A549 (cell line): ENCODE data around the gene SH3RF1. TPM values are rescaled to one million over a fixed set of nuclear protein-coding genes. Genes with fewer than 3 reads are reported as not detected.

Source experiments
- ATAC-seq, 2 experiments: fragments of 200-7000 bp in 1 of 2; fragments of >200 bp in 1 of 2; cut with Nextera tagmentation in 1 of 2; cut with Tn5 transposase in 1 of 2; 3 replicates each; pipeline versions ENCODE4 v1.8.0 to v1.9.1; 2018 to 2020; ENCODE audit warnings: mild to moderate bottlenecking in 1 of 2, moderate library complexity in 1 of 2
- CTCF ChIA-PET: fragments of 300-600 bp; sonication (Branson Sonifier 250); formaldehyde crosslinking; extraction: SDS; loops from one replicate; lab custom pipeline; 2021; ENCODE audit warnings: antibody characterized with exemption, inconsistent platforms; lab: Yijun Ruan, JAX
- POLR2A ChIA-PET: fragments of 350-600 bp; formaldehyde crosslinking; extraction: SDS; loops from one replicate; lab custom pipeline; 2021; ENCODE audit warnings: antibody characterized with exemption, inconsistent platforms; lab: Yijun Ruan, JAX
- DNase-seq, 2 experiments: peaks; one replicate each; pipeline versions ENCODE4 v3.0.0 to v3.0.0-alpha.2; 2011 to 2016; ENCODE audit warnings: low read depth in 1 of 2, low spot score in 1 of 2
- FAIRE-seq: peaks from 2 replicates; lab custom pipeline; 2011; peaks lifted over from hg19 to GRCh38; lab: Jason Lieb, UNC
- H3K27ac ChIP-seq, 2 experiments: fragments of >200 bp; sonication (Bioruptor Twin); formaldehyde crosslinking; 3 replicates each; pipeline ENCODE4 v1.5.1; 2016 to 2017
- H3K4me1 ChIP-seq: fragments of >200 bp; sonication (Bioruptor Twin); formaldehyde crosslinking; 3 replicates; pipeline ENCODE4 v1.6.1; 2016
- H3K4me2 ChIP-seq: fragments of >200 bp; sonication (Bioruptor Twin); formaldehyde crosslinking; 3 replicates; pipeline ENCODE4 v1.6.1; 2016
- H3K4me3 ChIP-seq: fragments of >200 bp; sonication (Bioruptor Twin); formaldehyde crosslinking; 3 replicates; pipeline ENCODE4 v1.5.1; 2016
- H3K9me3 ChIP-seq: fragments of >200 bp; sonication (Bioruptor Twin); formaldehyde crosslinking; 3 replicates; pipeline ENCODE4 v1.6.1; 2016
- ATOH8 ChIP-seq: fragments of 250-450 bp; sonication (Bioruptor Pico); IDR thresholded peaks from 2 replicates; pipeline ENCODE4 v1.5.0; 2020; ENCODE audit warnings: low read depth, mild to moderate bottlenecking, moderate library complexity
- BHLHE40 ChIP-seq: IDR thresholded peaks from 2 replicates; pipeline ENCODE4 v1.6.1; 2012; ENCODE audit warnings: low read depth, low read length, inconsistent platforms
- CBX2 ChIP-seq: fragments of 200-600 bp; sonication (generic); IDR thresholded peaks from 2 replicates; pipeline ENCODE4 v1.6.1; 2016; ENCODE audit warnings: low read depth, mild to moderate bottlenecking, borderline replicate concordance
- CEBPB ChIP-seq, 2 experiments: fragments of >200 bp in 1 of 2; sonication (Bioruptor Twin) in 1 of 2; formaldehyde crosslinking in 1 of 2; IDR thresholded peaks; 2 replicates each; pipeline ENCODE4 v1.6.1; 2012 to 2016
- E2F6 ChIP-seq: IDR thresholded peaks from 2 replicates; pipeline ENCODE4 v1.6.1; 2012; ENCODE audit warnings: low read depth, borderline replicate concordance
- EHF ChIP-seq: fragments of 250-450 bp; sonication (Bioruptor Pico); IDR thresholded peaks from 2 replicates; pipeline ENCODE4 v1.5.0; 2020; ENCODE audit warnings: mild to moderate bottlenecking
- EP300 ChIP-seq, 2 experiments: fragments of >200 bp; sonication (Bioruptor Twin); formaldehyde crosslinking; IDR thresholded peaks; 2 replicates in 1 of 2; 3 replicates in 1 of 2; pipeline ENCODE4 v1.6.1; 2016 to 2017
- FOSL2 ChIP-seq, 2 experiments: fragments of 450-650 bp in 1 of 2; fragments of >200 bp in 1 of 2; sonication (Bioruptor Twin) in 1 of 2; formaldehyde crosslinking; IDR thresholded peaks; 2 replicates each; pipeline versions ENCODE4 v1.5.0 to v1.6.1; 2016 to 2020; ENCODE audit warnings: mild to moderate bottlenecking in 1 of 2, moderate library complexity in 1 of 2
- FOXS1 ChIP-seq: fragments of 250-450 bp; sonication (Bioruptor Pico); IDR thresholded peaks from 2 replicates; pipeline ENCODE4 v1.5.0; 2020; ENCODE audit warnings: mild to moderate bottlenecking, moderate library complexity
- HMGXB4 ChIP-seq: fragments of 250-450 bp; sonication (Bioruptor Pico); IDR thresholded peaks from 2 replicates; pipeline ENCODE4 v1.5.0; 2021; ENCODE audit warnings: mild to moderate bottlenecking, moderate library complexity, borderline replicate concordance
- HOXB5 ChIP-seq: fragments of 250-450 bp; sonication (Bioruptor Pico); IDR thresholded peaks from 2 replicates; pipeline ENCODE4 v1.5.0; 2020; ENCODE audit warnings: mild to moderate bottlenecking, moderate library complexity
- JUN ChIP-seq, 2 experiments: fragments of >200 bp; sonication (Bioruptor Twin); formaldehyde crosslinking; IDR thresholded peaks; 2 replicates in 1 of 2; 3 replicates in 1 of 2; pipeline ENCODE4 v1.6.1; 2016 to 2017
- JUNB ChIP-seq: fragments of >200 bp; sonication (Bioruptor Twin); formaldehyde crosslinking; IDR thresholded peaks from 2 replicates; pipeline ENCODE4 v1.6.1; 2016
- MAFK ChIP-seq: fragments of 450-650 bp; IDR thresholded peaks from 2 replicates; pipeline ENCODE4 v1.6.1; 2014; ENCODE audit not compliant: partially characterized antibody
- MAX ChIP-seq: IDR thresholded peaks from 2 replicates; pipeline ENCODE4 v1.6.1; 2012
- MAZ ChIP-seq: fragments of 150-350 bp; IDR thresholded peaks from 2 replicates; pipeline ENCODE4 v1.6.1; 2014; ENCODE audit warnings: antibody characterized with exemption, low read depth, low read length, borderline replicate concordance
- NFE2L2 ChIP-seq: fragments of 150-350 bp; conservative IDR thresholded peaks from 2 replicates; pipeline ENCODE4 v1.6.1; 2014; ENCODE audit warnings: low read length
- NPAS2 ChIP-seq: fragments of 250-450 bp; sonication (Bioruptor Pico); IDR thresholded peaks from 2 replicates; pipeline ENCODE4 v1.8.0; 2022; ENCODE audit warnings: mild to moderate bottlenecking, moderate library complexity, borderline replicate concordance
- POLR2A ChIP-seq: IDR thresholded peaks from 2 replicates; pipeline ENCODE4 v1.6.1; 2012; ENCODE audit warnings: mild to moderate bottlenecking, low read length
- SREBF2 ChIP-seq: fragments of 450-650 bp; IDR thresholded peaks from 2 replicates; pipeline ENCODE4 v1.6.1; 2014; ENCODE audit warnings: mild to moderate bottlenecking, moderate library complexity
- ZNF302 ChIP-seq: fragments of 250-450 bp; sonication (Bioruptor Pico); IDR thresholded peaks from 2 replicates; pipeline ENCODE4 v1.9.0; 2021; ENCODE audit warnings: inconsistent platforms, mild to moderate bottlenecking, moderate library complexity
- WGBS: methylation state at CpG from one replicate; pipeline ENCODE4 v1.1.6; 2017; ENCODE audit errors: missing lambda C conversion rate; 5-methylcytosine and 5-hydroxymethylcytosine counted together
- polyA plus RNA-seq, 4 experiments: library from polyadenylated mRNA; depleted of rRNA in 3 of 4; stranded (reverse); fragments of >200 nt; fragmentation: RNase III in 1 of 4; extraction: RNeasy Plus Mini Kit Qiagen cat#74134 plus additional on column Dnase treatment in 1 of 4; gene quantifications; 2 replicates in 3 of 4; 3 replicates in 1 of 4; pipeline ENCODE4 v1.2.3, GENCODE V29; 2011 to 2017

The SH3RF1 gene
- polyA plus RNA-seq, 2 of the 4 experiments (the other 2 are of a cell fraction) = 8.0 to 15.1 TPM

- POLR2A ChIA-PET = no interaction called here
- H3K4me3 ChIP-seq = no peak overlapping the region
Measured at GRCh38 chr4:169228076-169228475, 42.7 kb downstream of the SH3RF1 start.

GRCh38 chr4:169226565-169226964 is 44.2 kb downstream of the SH3RF1 start:
- no peaks in the 10 kb centered on the region for H3K9me3 ChIP-seq
- ChIA-PET CTCF (interaction anchor here (0.5 kb wide), 1 partner anchor 44 kb away, joined by 3 read pairs; no protein-coding TSS in a partner anchor), POLR2A (no interaction called here)
- H3K4me1 ChIP-seq = peaks cover 50% of the 10 kb centered on the region
- no peak for DNase-seq
- H3K4me3 ChIP-seq = no peak overlapping the region
- TF ChIP-seq E2F6 (no peak), MAZ (no peak), HOXB5 (CRISPR knock-in tag) (no peak), JUN (IDR thresholded peaks at IDR 0.05) (no peak), EHF (CRISPR knock-in tag) (no peak)
- TF ChIP-seq, all 56 proteins: peak for 0
- no peak for ATAC-seq
- Histone ChIP-seq H3K27ac (peak overlapping the region; percentile 56 to 89; a peak in 5 of 6 replicates), H3K4me2 (peak overlapping the region; percentile 67)
- no peak for FAIRE-seq

More at GRCh38 chr4:169228076-169228475, 42.7 kb downstream of the SH3RF1 start:
- Histone ChIP-seq H3K4me2 (no peak overlapping the region), H3K27ac (peak overlapping the region in 1 of 2 experiments; percentile 53; a peak in 2 of 6 replicates), H3K9me3 (no peaks in the 10 kb centered on the region), H3K4me1 (peaks cover 50% of the 10 kb centered on the region)
- TF ChIP-seq ZNF302 (CRISPR knock-in tag) (no peak), NFE2L2 (no peak), SREBF2 (no peak), CBX2 (no peak), JUN (IDR thresholded peaks at IDR 0.05) (no peak), NPAS2 (no peak), BHLHE40 (no peak)
- no peak for ATAC-seq
- FAIRE-seq = no peak
- CTCF ChIA-PET = no interaction called here
- 89% methylated on average over 1 of the region's 1 CpG for WGBS
- no peak for DNase-seq

GRCh38 chr4:169225812-169226211 is 44.9 kb downstream of the SH3RF1 start:
- ChIA-PET POLR2A (interaction anchor here (1.3 kb wide), 2 partner anchors 29 to 216 kb away, joined by 3 read pairs; partner anchors contain the start of gene CBR4), CTCF (interaction anchor here (0.5 kb wide), 1 partner anchor 45 kb away, joined by 3 read pairs; no protein-coding TSS in a partner anchor)
- Histone ChIP-seq H3K9me3 (no peaks in the 10 kb centered on the region), H3K4me1 (peaks cover 52% of the 10 kb centered on the region), H3K4me3 (no peak overlapping the region), H3K27ac (peak overlapping the region; percentile 56 to 89; a peak in 5 of 6 replicates), H3K4me2 (peak overlapping the region; percentile 67)
- 0% methylated on average over 2 of the region's 2 CpGs for WGBS
- FAIRE-seq (no peak), ATAC-seq (peak; percentile 37 to 41; a peak in 3 of 6 replicates), DNase-seq (no peak)
- TF ChIP-seq ATOH8 = no peak
- no peak for TF ChIP-seq JUN (IDR thresholded peaks at IDR 0.05)
- no peak; the same call in 1 of the 2 replicates for TF ChIP-seq JUNB
- no peak for TF ChIP-seq FOXS1
- TF ChIP-seq, all 56 proteins: peak for 0

- H3K4me1 ChIP-seq = peaks cover 58% of the 10 kb centered on the region
Measured at GRCh38 chr4:169225058-169225751, 45.6 kb downstream of the SH3RF1 start.

More at GRCh38 chr4:169225058-169225751, 45.6 kb downstream of the SH3RF1 start:
- H3K4me3 ChIP-seq = no peak overlapping the region
- no peaks in the 10 kb centered on the region for H3K9me3 ChIP-seq
- peak overlapping the region; percentile 67 for H3K4me2 ChIP-seq
- no peak for FAIRE-seq
- TF ChIP-seq POLR2A = no peak
- TF ChIP-seq JUNB = peak; percentile 81
- peak; percentile 58 for TF ChIP-seq MAFK
- TF ChIP-seq FOSL2 (IDR thresholded peaks at IDR 0.05) = peak; percentile 62; the same call in 1 of the 2 replicates
- peak; percentile 81 for TF ChIP-seq FOSL2 (CRISPR knock-in tag; IDR thresholded peaks at IDR 0.05)
- TF ChIP-seq HMGXB4 (CRISPR knock-in tag) = no peak
- peak in 1 of 2 experiments; percentile 59; a peak in 2 of 4 replicates for TF ChIP-seq CEBPB (IDR thresholded peaks at IDR 0.05)
- 0 out of 5 replicates have a peak, but pooled peaks of 1 of the 2 experiments have one; percentile 31 for TF ChIP-seq JUN (IDR thresholded peaks at IDR 0.05)
- peak in 1 of 2 experiments; percentile 43; a peak in 2 of 5 replicates for TF ChIP-seq EP300 (IDR thresholded peaks at IDR 0.05)
- peak; percentile 27; the same call in 1 of the 2 replicates for TF ChIP-seq MAX
- TF ChIP-seq, all 56 proteins: peak for 7
- WGBS = 39% methylated on average over 4 of the region's 4 CpGs
- CTCF ChIA-PET = interaction anchor here (0.5 to 1.1 kb wide), 2 partner anchors 109 to 625 kb away, joined by 3 to 4 read pairs; no protein-coding TSS in a partner anchor
- ATAC-seq (peak; percentile 86 to 87), DNase-seq (peak; percentile 39 to 72)
- H3K27ac ChIP-seq = peak overlapping the region; percentile 72 to 89
- POLR2A ChIA-PET = interaction anchor here (1.3 kb wide), 2 partner anchors 29 to 215 kb away, joined by 3 read pairs; partner anchors contain the start of gene CBR4
